ENCODE data around the gene MBD1. TPM values are rescaled to one million over a fixed set of nuclear protein-coding genes. Genes with fewer than 3 reads are reported as not detected.

Gene MBD1
- total and polyA plus RNA-seq, 2 of the 13 experiments (the other 11 are each of a cell fraction or from before 2014, with no cell fraction given): 25.5 to 28.6 TPM

DNA sequence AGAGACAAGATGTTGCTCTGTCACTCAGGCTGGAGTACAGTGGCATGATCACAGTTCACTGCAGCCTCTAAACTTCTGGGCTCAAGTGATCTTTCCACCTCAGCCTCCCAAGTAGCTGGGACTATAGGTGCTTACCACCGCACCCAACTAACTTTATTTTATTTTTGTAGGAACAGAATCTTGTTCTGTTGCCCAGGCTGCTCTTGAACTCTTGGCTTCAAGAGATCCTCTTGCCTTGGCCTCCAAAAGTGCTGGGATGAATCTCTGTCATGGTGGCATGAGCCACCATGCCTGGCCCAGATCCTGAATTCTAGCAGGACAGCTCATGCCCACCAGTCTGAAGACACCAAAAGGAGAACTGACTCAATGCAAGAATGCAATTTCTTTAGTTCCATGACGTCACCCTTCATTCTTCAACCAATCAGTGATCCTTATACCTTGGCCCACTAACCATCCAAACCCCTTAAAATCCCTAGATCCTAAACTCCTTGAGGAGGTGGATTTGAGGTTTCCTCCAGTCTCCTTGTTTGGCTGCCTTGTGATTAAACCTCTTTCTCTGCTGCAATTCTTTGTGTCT, 31.8 kb upstream of the MBD1 start:
- in situ Hi-C loops (cut with HindIII; ENCODE audit: extremely low pct_ligation_motif_present, low pct_unique_long_range_greater_than_20kb): no loop called here

DNA sequence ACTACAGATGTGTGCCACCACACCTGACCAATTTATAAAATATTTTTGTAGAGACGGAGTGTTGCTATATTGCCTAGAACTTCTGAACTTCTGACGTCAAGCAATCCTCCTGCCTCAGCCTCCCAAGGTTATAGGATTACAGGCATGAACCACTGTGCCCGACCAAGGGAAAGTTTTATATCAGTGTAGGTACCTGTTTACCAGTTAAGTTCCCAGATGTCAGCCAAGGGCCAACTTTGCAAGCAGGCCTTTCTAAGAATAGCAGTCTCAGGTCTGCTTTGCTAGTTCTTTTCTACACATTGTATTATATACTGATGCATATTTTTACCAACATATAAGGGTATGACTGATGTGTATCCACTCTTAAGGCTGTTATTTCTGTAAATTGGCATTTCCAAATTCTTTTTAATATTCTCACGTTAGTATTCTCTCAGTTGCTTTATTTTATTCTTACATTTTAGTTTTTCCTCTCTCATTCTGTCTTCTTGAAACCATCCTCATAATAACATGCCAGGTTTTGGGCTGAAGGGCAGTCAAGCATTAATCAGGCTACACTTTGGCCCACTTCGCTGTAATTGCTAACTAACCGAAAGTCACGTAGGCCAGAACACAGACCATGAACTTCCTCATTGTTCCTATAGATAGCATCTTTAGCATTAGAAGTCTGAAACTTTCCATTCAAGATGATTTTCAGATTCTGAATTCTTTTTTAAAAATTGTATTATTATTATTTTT, 31.1 kb upstream of the MBD1 start:
- intact Hi-C loops (cut with micrococcal nuclease; ENCODE audit: unreplicated experiment): no loop called here

More for the DNA sequence above, 31.8 kb upstream of the MBD1 start:
- H3K4me1 ChIP-seq (ENCODE audit: insufficient read depth, low read length): peaks cover 41% of the 10 kb centered on the region
- no peaks in the 10 kb centered on the region for H3K36me3 ChIP-seq (replicated peaks in 1 of 2; ENCODE audit: control insufficient read depth in 1 of 2, insufficient read depth in 2 of 2, low read length in 2 of 2)
- FAIRE-seq (no peak), DNase-seq (ENCODE audit: low spot score) (no peak), ATAC-seq (no peak)
- no TSS peak for BruUV-seq (replicated peaks)
- no peaks in the 10 kb centered on the region for H4K20me1 ChIP-seq (ENCODE audit: insufficient read depth, low read length)
- intact Hi-C loops (cut with micrococcal nuclease; ENCODE audit: unreplicated experiment): no loop called here
- 50% methylated on average over 2 of the region's 2 CpGs for WGBS (ENCODE audit: low lambda C conversion rate)
- no peaks in the 10 kb centered on the region for H3K27me3 ChIP-seq (ENCODE audit: control insufficient read depth in 1 of 2, insufficient read depth in 2 of 2, low read length in 2 of 2)
- POLR2A ChIA-PET: no interaction called here
- peak overlapping the region; percentile 41; the same call in 1 of the 2 replicates for H3K4me2 ChIP-seq (ENCODE audit: low read depth, low read length)
- no peak overlapping the region for H3K4me3 ChIP-seq (replicated peaks in 1 of 3; ENCODE audit: insufficient read depth in 1 of 3, low read depth in 2 of 3, low read length in 3 of 3)
- no peak overlapping the region for H3K9ac ChIP-seq (ENCODE audit: insufficient read depth, low read depth, low read length)
- H3K79me2 ChIP-seq (ENCODE audit: insufficient read depth, low read length): no peaks in the 10 kb centered on the region
- H2AFZ ChIP-seq (ENCODE audit: low read length): no peak overlapping the region
- H3K9me3 ChIP-seq (ENCODE audit: low read length): no peaks in the 10 kb centered on the region
- TF ChIP-seq SIX1 (CRISPR knock-in tag; IDR thresholded peaks at IDR 0.05; ENCODE audit: borderline replicate concordance) (no peak), ATF7 (IDR thresholded peaks at IDR 0.05) (peak; percentile 98), ATF7 (CRISPR knock-in tag; IDR thresholded peaks at IDR 0.05) (no peak), CREB1 (IDR thresholded peaks at IDR 0.05) (peak; percentile 93), CREB1 (CRISPR knock-in tag; IDR thresholded peaks at IDR 0.05) (no peak), ZNF230 (CRISPR knock-in tag; IDR thresholded peaks at IDR 0.05) (no peak)
- H3K27ac ChIP-seq (ENCODE audit: extremely low read length, insufficient read depth, low read length): no peak overlapping the region
- CTCF ChIA-PET (ENCODE audit: low intra/inter-chr PET ratio, low total read pairs): no interaction called here

More for the DNA sequence above, 31.1 kb upstream of the MBD1 start:
- Histone ChIP-seq H3K27ac (ENCODE audit: extremely low read length, insufficient read depth, low read length) (no peak overlapping the region), H3K4me2 (ENCODE audit: low read depth, low read length) (peak overlapping the region; percentile 0; the same call in 1 of the 2 replicates), H3K9ac (ENCODE audit: insufficient read depth, low read depth, low read length) (no peak overlapping the region), H3K27me3 (ENCODE audit: control insufficient read depth in 1 of 2, insufficient read depth in 2 of 2, low read length in 2 of 2) (no peaks in the 10 kb centered on the region), H3K4me1 (ENCODE audit: insufficient read depth, low read length) (peaks cover 44% of the 10 kb centered on the region), H3K4me3 (replicated peaks in 1 of 3; ENCODE audit: insufficient read depth in 1 of 3, low read depth in 2 of 3, low read length in 3 of 3) (no peak overlapping the region), H2AFZ (ENCODE audit: low read length) (no peak overlapping the region), H3K9me3 (ENCODE audit: low read length) (no peaks in the 10 kb centered on the region), H3K36me3 (replicated peaks in 1 of 2; ENCODE audit: control insufficient read depth in 1 of 2, insufficient read depth in 2 of 2, low read length in 2 of 2) (no peaks in the 10 kb centered on the region), H3K79me2 (ENCODE audit: insufficient read depth, low read length) (no peaks in the 10 kb centered on the region), H4K20me1 (ENCODE audit: insufficient read depth, low read length) (no peaks in the 10 kb centered on the region)
- POLR2A ChIA-PET: no interaction called here
- 42% methylated on average over 7 of the region's 7 CpGs for WGBS (ENCODE audit: low lambda C conversion rate)
- FAIRE-seq (no peak), DNase-seq (ENCODE audit: low spot score) (no peak), ATAC-seq (no peak)
- in situ Hi-C loops (cut with HindIII; ENCODE audit: extremely low pct_ligation_motif_present, low pct_unique_long_range_greater_than_20kb): no loop called here
- TF ChIP-seq SAP130 (CRISPR knock-in tag; IDR thresholded peaks at IDR 0.05; ENCODE audit: low read depth): 0 out of 2 replicates have a peak, but pooled peaks have one; percentile 13
- TF ChIP-seq ZNF713 (CRISPR knock-in tag; IDR thresholded peaks at IDR 0.05): no peak
- 0 out of 2 replicates have a peak, but pooled peaks have one; percentile 52 for TF ChIP-seq PPARG (CRISPR knock-in tag; conservative IDR thresholded peaks at IDR 0.05)
- TF ChIP-seq MYNN (CRISPR knock-in tag; IDR thresholded peaks at IDR 0.05; ENCODE audit: low read depth): no peak
- TF ChIP-seq RXRB (CRISPR knock-in tag; IDR thresholded peaks at IDR 0.05; ENCODE audit: borderline replicate concordance): 0 out of 2 replicates have a peak, but pooled peaks have one; percentile 29
- CTCF ChIA-PET (ENCODE audit: low intra/inter-chr PET ratio, low total read pairs): no interaction called here
- BruUV-seq (replicated peaks): no TSS peak

All from HepG2 (cell line).